ENCODE results near the gene ATP5F1D. TPM values are rescaled to one million over a fixed set of nuclear protein-coding genes. Genes with fewer than 3 reads are reported as not detected.

Gene ATP5F1D
- total and polyA plus RNA-seq, 2 of the 13 experiments (the other 11 are each of a cell fraction or from before 2014, with no cell fraction given) = 39.4 to 78.7 TPM

- TF ChIP-seq SOX5 (CRISPR knock-in tag; IDR thresholded peaks at IDR 0.05; ENCODE audit: borderline replicate concordance) (no peak), ZNF512B (CRISPR knock-in tag; IDR thresholded peaks at IDR 0.05; ENCODE audit: borderline replicate concordance) (no peak), CENPT (CRISPR knock-in tag; IDR thresholded peaks at IDR 0.05; ENCODE audit: low read depth) (no peak), ZNF17 (CRISPR knock-in tag; IDR thresholded peaks at IDR 0.05) (no peak), ZBTB1 (CRISPR knock-in tag; IDR thresholded peaks at IDR 0.05; ENCODE audit: borderline replicate concordance) (no peak), HOXA7 (CRISPR knock-in tag; IDR thresholded peaks at IDR 0.05) (no peak), EHMT2 (IDR thresholded peaks at IDR 0.05; ENCODE audit: borderline replicate concordance, low read depth, low read length) (no peak), ETV6 (CRISPR knock-in tag; conservative IDR thresholded peaks at IDR 0.05) (no peak), ZBTB49 (CRISPR knock-in tag; IDR thresholded peaks at IDR 0.05; ENCODE audit: borderline replicate concordance) (no peak), ZNF503 (CRISPR knock-in tag; IDR thresholded peaks at IDR 0.05) (no peak), MYNN (CRISPR knock-in tag; IDR thresholded peaks at IDR 0.05; ENCODE audit: low read depth) (no peak), ZNF329 (CRISPR knock-in tag; IDR thresholded peaks at IDR 0.05; ENCODE audit: low read depth) (0 out of 2 replicates have a peak, but pooled peaks have one; percentile 58), ZNF556 (CRISPR knock-in tag; IDR thresholded peaks at IDR 0.05; ENCODE audit: borderline replicate concordance) (no peak), HMGXB4 (CRISPR knock-in tag; IDR thresholded peaks at IDR 0.05; ENCODE audit: borderline replicate concordance in 1 of 2, low read depth in 1 of 2) (no peak; a peak in 1 of 4 replicates), PPARG (CRISPR knock-in tag; conservative IDR thresholded peaks at IDR 0.05) (peak; percentile 71; the same call in 1 of the 2 replicates), ZBTB26 (CRISPR knock-in tag; IDR thresholded peaks at IDR 0.05; ENCODE audit: borderline replicate concordance) (no peak), ATAD3A (CRISPR knock-in tag; IDR thresholded peaks at IDR 0.05) (no peak), MAX (IDR thresholded peaks at IDR 0.05) (no peak)
Measured at GRCh38 chr19:1245494-1246264, 4.1 kb downstream of the ATP5F1D start (continued).

Data from HepG2 (cell line).